Left ventricle myocardium inferior (tissue), 1 donor: ENCODE data around the gene SPATA1. TPM values are rescaled to one million over a fixed set of nuclear protein-coding genes. Genes with fewer than 3 reads are reported as not detected.

Experiments
- DNase-seq: peaks from one replicate; pipeline ENCODE4 v3.0.0-alpha.2; 2020
- H3K27ac ChIP-seq: fragments of 200-600 bp; replicated peaks from 2 replicates; pipeline ENCODE4 v1.8.0; 2021
- H3K27me3 ChIP-seq: fragments of 200-600 bp; 2 replicates; pipeline ENCODE4 v1.8.0; 2021; ENCODE audit warnings: low read depth
- H3K36me3 ChIP-seq: fragments of 200-600 bp; 2 replicates; pipeline ENCODE4 v1.8.0; 2021
- H3K4me1 ChIP-seq: fragments of 200-600 bp; 2 replicates; pipeline ENCODE4 v1.8.0; 2021
- H3K4me3 ChIP-seq: fragments of 200-600 bp; 2 replicates; pipeline ENCODE4 v1.8.0; 2021; ENCODE audit warnings: mild to moderate bottlenecking, moderate library complexity
- H3K9me3 ChIP-seq: fragments of 200-600 bp; replicated peaks from 2 replicates; pipeline ENCODE4 v1.8.0; 2021
- CTCF ChIP-seq: fragments of 200-600 bp; IDR thresholded peaks from 2 replicates; pipeline ENCODE4 v1.8.0; 2021; ENCODE audit warnings: antibody characterized with exemption, mild to moderate bottlenecking, borderline replicate concordance
- intact Hi-C: fragments of 100-400 bp; cut with micrococcal nuclease; formaldehyde crosslinking; loops from one replicate; pipeline ENCODE4 v1.11.0; 2022
- long read RNA-seq: library from polyadenylated mRNA; unstranded; transcript quantifications from one replicate; pipeline ENCODE4 v2.0.0, GENCODE V29; 2021
- total RNA-seq: library from RNA; stranded (reverse); fragmentation: NEBNext Ultra II Directional; extraction: Animal tissue kit (Norgen Biotek cat#: 25700); gene quantifications from one replicate; pipeline ENCODE4 v1.2.1, GENCODE V29; 2021
- donor health status: DM: no; HTN: yes; CAD: no; lungs with severe emphysema.

The SPATA1 gene
- 0.66 TPM for total RNA-seq
- long read RNA-seq, partial matches to known transcripts = 0 of 6 reads
- long read RNA-seq, other reads (novel, unspliced or antisense) = 6 of 6 reads

GRCh38 chr1:84506002-84506728 lies at the start of gene SPATA1, which contains the start of gene GNG5:
Gene SPATA1, plus strand, starts transcription at chr1:84506386. Its CDS starts 9,974 bp downstream, at chr1:84516360.
Gene GNG5, minus strand, starts transcription at chr1:84506581. Its CDS starts 490 bp downstream, at chr1:84506091.
- Histone ChIP-seq H3K27me3 (no peaks in the 10 kb centered on the region), H3K27ac (peak within 1 kb of the TSS; percentile 98), H3K9me3 (peaks cover 16% of the 10 kb centered on the region), H3K4me3 (peak within 1 kb of the TSS; percentile 84), H3K4me1 (peaks cover 57% of the 10 kb centered on the region), H3K36me3 (peaks cover 12% of the 10 kb centered on the region)
- DNase-seq = peak; percentile 99
- intact Hi-C loops = no loop called here
- TF ChIP-seq CTCF = no peak

- Histone ChIP-seq H3K36me3 (no peaks in the 10 kb centered on the region), H3K9me3 (no peaks in the 10 kb centered on the region), H3K27ac (no peak overlapping the region), H3K4me3 (no peak overlapping the region), H3K27me3 (peaks cover 86% of the 10 kb centered on the region), H3K4me1 (no peaks in the 10 kb centered on the region)
- TF ChIP-seq CTCF = no peak
- DNase-seq = no peak
- intact Hi-C loops = no loop called here
Observed at GRCh38 chr1:84462118-84462517, 44.1 kb upstream of the SPATA1 start.

- Histone ChIP-seq H3K27ac (no peak overlapping the region), H3K9me3 (no peaks in the 10 kb centered on the region), H3K4me3 (no peak overlapping the region), H3K4me1 (no peaks in the 10 kb centered on the region), H3K36me3 (no peaks in the 10 kb centered on the region), H3K27me3 (peaks cover 90% of the 10 kb centered on the region)
- TF ChIP-seq CTCF = no peak
- DNase-seq = no peak
- intact Hi-C loops = no loop called here
Observed at GRCh38 chr1:84467298-84467697, 38.9 kb upstream of the SPATA1 start.

- H3K27me3 ChIP-seq = peaks cover 70% of the 10 kb centered on the region
- peaks cover 27% of the 10 kb centered on the region for H3K4me1 ChIP-seq
- no peaks in the 10 kb centered on the region for H3K36me3 ChIP-seq
- no peaks in the 10 kb centered on the region for H3K9me3 ChIP-seq
- intact Hi-C loops = no loop called here
- DNase-seq = no peak
- H3K4me3 ChIP-seq = no peak overlapping the region
- H3K27ac ChIP-seq = no peak overlapping the region
- TF ChIP-seq CTCF = no peak
Observed at GRCh38 chr1:84476225-84476624, 30.0 kb upstream of the SPATA1 start.

GRCh38 chr1:84478876-84479868 lies 27.0 kb upstream of the SPATA1 start, which contains the start of gene RPF1:
Gene RPF1, plus strand, starts transcription at chr1:84479266. Its CDS starts 16 bp downstream, at chr1:84479282.
- Histone ChIP-seq H3K9me3 (no peaks in the 10 kb centered on the region), H3K4me3 (peak within 1 kb of the TSS; percentile 86), H3K36me3 (peaks cover 24% of the 10 kb centered on the region), H3K27me3 (peaks cover 40% of the 10 kb centered on the region), H3K27ac (peak within 1 kb of the TSS; percentile 93), H3K4me1 (peaks cover 47% of the 10 kb centered on the region)
- DNase-seq = peak; percentile 73
- no peak for TF ChIP-seq CTCF
- intact Hi-C loops = no loop called here
